Right lobe of liver (tissue), 6 donors: ENCODE results near the gene TNS3. TPM values are rescaled to one million over a fixed set of nuclear protein-coding genes. Genes with fewer than 3 reads are reported as not detected.
"Not testable (repeated sequence)": the region's sequence is repeated elsewhere in the genome, so short reads cannot be mapped to it uniquely, and the experiment has no call there.

Experiments
- ATAC-seq, 4 donors: fragments of 200-7000 bp; cut with Tn5 transposase; one replicate each; pipeline ENCODE4 v1.9.1; 2020; ENCODE audit warnings: mild to moderate bottlenecking in 4 of 4, moderate library complexity in 4 of 4
- DNase-seq, 3 donors: peaks; one replicate each; pipeline ENCODE4 v3.0.0-alpha.2; 2020
- H3K27ac ChIP-seq, 3 donors: fragments of 200-600 bp; one replicate each; pipeline ENCODE4 v1.8.0; 2022
- H3K27me3 ChIP-seq, 2 donors: fragments of 200-600 bp; one replicate each; pipeline ENCODE4 v1.8.0; 2022
- H3K36me3 ChIP-seq, 4 donors: fragments of 200-600 bp; sonication (generic) in 1 of 4; one replicate each; pipeline versions ENCODE4 v1.5.1 to v1.8.0; 2017 to 2022; ENCODE audit warnings: control low read depth in 1 of 4
- H3K4me1 ChIP-seq, 4 donors: fragments of 200-600 bp; sonication (generic) in 1 of 4; one replicate each; pipeline versions ENCODE4 v1.5.1 to v1.8.0; 2017 to 2022; ENCODE audit warnings: control low read depth in 1 of 4
- H3K4me3 ChIP-seq, 3 donors: fragments of 200-600 bp; one replicate each; pipeline ENCODE4 v1.8.0; 2022
- H3K9me3 ChIP-seq, 4 donors: fragments of 200-600 bp; sonication (generic) in 1 of 4; one replicate each; pipeline versions ENCODE4 v1.5.1 to v1.8.0; 2017 to 2022; ENCODE audit warnings: control low read depth in 1 of 4
- CTCF ChIP-seq, 4 donors: fragments of 200-600 bp in 3 of 4; fragments of 450-650 bp in 1 of 4; IDR thresholded peaks; one replicate each; pipeline versions ENCODE4 v1.5.1 to v1.8.0; 2016 to 2022; ENCODE audit warnings: antibody characterized with exemption in 4 of 4, mild to moderate bottlenecking in 2 of 4
- POLR2A ChIP-seq: fragments of 450-650 bp; IDR thresholded peaks from one replicate; pipeline ENCODE4 v1.6.1; 2017; ENCODE audit warnings: antibody characterized with exemption, mild to moderate bottlenecking
- WGBS: methylation state at CpG from one replicate; pipeline ENCODE4 v1.1.6; 2018; ENCODE audit warnings: low coverage, low lambda C conversion rate; ENCODE audit not compliant: insufficient coverage; ENCODE audit errors: missing lambda C conversion rate; 5-methylcytosine and 5-hydroxymethylcytosine counted together
- intact Hi-C, 2 donors: fragments of 100-400 bp; cut with DNase I; formaldehyde crosslinking; loops; one replicate each; pipeline versions ENCODE4 v1.11.2 to v1.14.1; 2022
- total RNA-seq, 6 experiments: library from RNA; depleted of rRNA in 2 of 6; stranded (reverse); fragments of >200 nt in 2 of 6; fragmentation: NEBNext Ultra II Directional in 3 of 6; extraction: Animal tissue kit (Norgen Biotek cat#: 25700) in 3 of 6; gene quantifications; one replicate each; pipeline versions ENCODE4 v1.1.0 to v1.2.4, GENCODE V29; 2016 to 2023
- donor health status: DM: no; HTN: yes; CAD: no.
- donor health status: DM: no; HTN: no; CAD: no.
- donor health status: DM: no; HTN: no; CAD: no.
- donor health status: DM: no; HTN: yes; CAD: no.
- donor health status: DM: no; HTN: yes; CAD: no.

The TNS3 gene
- total RNA-seq, 6 experiments from 2014 or later: 51.2 to 95.0 (median 58.4) TPM

GRCh38 chr7:47604496-47604890 is 22.6 kb upstream of the TNS3 start:
- intact Hi-C loops: no loop called here
- H3K4me1 ChIP-seq: peaks cover 4 to 69% (median 34%) of the 10 kb centered on the region in 4 donors
- no peaks in the 10 kb centered on the region for H3K36me3 ChIP-seq
- no peak for TF ChIP-seq POLR2A
- TF ChIP-seq CTCF (IDR thresholded peaks at IDR 0.05): no peak
- no peak overlapping the region for H3K4me3 ChIP-seq
- peak overlapping the region; percentile 19 to 77 (median 45) for H3K27ac ChIP-seq
- ATAC-seq (peak; percentile 8 to 37 (median 32)), DNase-seq (no peak)
- H3K9me3 ChIP-seq: no peaks in the 10 kb centered on the region
- no peaks in the 10 kb centered on the region for H3K27me3 ChIP-seq
- 42% methylated on average over 1 of the region's 3 CpGs for WGBS

GRCh38 chr7:47603514-47604255 is 21.8 kb upstream of the TNS3 start:
- DNase-seq, H3K4me3 ChIP-seq, H3K27me3 ChIP-seq, intact Hi-C loops, ATAC-seq, H3K9me3 ChIP-seq, H3K36me3 ChIP-seq: not testable (repeated sequence)
- 73% methylated on average over 13 of the region's 13 CpGs for WGBS
- Histone ChIP-seq H3K4me1 (peaks cover 4 to 61% (median 30%) of the 10 kb centered on the region in 4 donors), H3K27ac (peak overlapping the region; percentile 19 to 77 (median 45))

- Histone ChIP-seq H3K27ac (no peak overlapping the region), H3K36me3 (no peaks in the 10 kb centered on the region), H3K4me3 (no peak overlapping the region), H3K9me3 (no peaks in the 10 kb centered on the region), H3K27me3 (no peaks in the 10 kb centered on the region), H3K4me1 (peaks cover 4 to 58% (median 30%) of the 10 kb centered on the region in 4 donors)
- TF ChIP-seq POLR2A (no peak), CTCF (IDR thresholded peaks at IDR 0.05) (no peak)
- no peak for ATAC-seq
- WGBS: 73% methylated on average over 6 of the region's 7 CpGs
- DNase-seq: no peak
- intact Hi-C loops: no loop called here
These were observed 20.5 kb upstream of the TNS3 start for GRCh38 chr7:47602272-47603004.

GRCh38 chr7:47601881-47602249 is 20.0 kb upstream of the TNS3 start:
- Histone ChIP-seq H3K27me3 (no peaks in the 10 kb centered on the region), H3K4me3 (no peak overlapping the region), H3K36me3 (no peaks in the 10 kb centered on the region), H3K27ac (no peak overlapping the region), H3K4me1 (peaks cover 2 to 53% (median 28%) of the 10 kb centered on the region in 4 donors), H3K9me3 (no peaks in the 10 kb centered on the region)
- ATAC-seq (peak in 2 of 4 donors; percentile 5 to 6), DNase-seq (no peak)
- intact Hi-C loops: no loop called here
- WGBS: 0% methylated on average over 1 of the region's 2 CpGs
- TF ChIP-seq CTCF (IDR thresholded peaks at IDR 0.05) (no peak), POLR2A (no peak)
